Stimulated activated CD4-positive, alpha-beta T cell treated with anti-CD3 and anti-CD28 coated beads, Interleukin-1b, Interleukin-23, amount 100 ng/mL, for 24 hours (primary cell): ENCODE results near the gene API5.
"Not testable (repeated sequence)": the region's sequence is repeated elsewhere in the genome, so short reads cannot be mapped to it uniquely, and the experiment has no call there.

Experiments
- DNase-seq, 4 experiments: peaks; one replicate each; pipeline ENCODE4 v3.0.0-alpha.2; 2020; ENCODE audit warnings: low read depth in 4 of 4, low spot score in 1 of 4

API5 gene

DNA sequence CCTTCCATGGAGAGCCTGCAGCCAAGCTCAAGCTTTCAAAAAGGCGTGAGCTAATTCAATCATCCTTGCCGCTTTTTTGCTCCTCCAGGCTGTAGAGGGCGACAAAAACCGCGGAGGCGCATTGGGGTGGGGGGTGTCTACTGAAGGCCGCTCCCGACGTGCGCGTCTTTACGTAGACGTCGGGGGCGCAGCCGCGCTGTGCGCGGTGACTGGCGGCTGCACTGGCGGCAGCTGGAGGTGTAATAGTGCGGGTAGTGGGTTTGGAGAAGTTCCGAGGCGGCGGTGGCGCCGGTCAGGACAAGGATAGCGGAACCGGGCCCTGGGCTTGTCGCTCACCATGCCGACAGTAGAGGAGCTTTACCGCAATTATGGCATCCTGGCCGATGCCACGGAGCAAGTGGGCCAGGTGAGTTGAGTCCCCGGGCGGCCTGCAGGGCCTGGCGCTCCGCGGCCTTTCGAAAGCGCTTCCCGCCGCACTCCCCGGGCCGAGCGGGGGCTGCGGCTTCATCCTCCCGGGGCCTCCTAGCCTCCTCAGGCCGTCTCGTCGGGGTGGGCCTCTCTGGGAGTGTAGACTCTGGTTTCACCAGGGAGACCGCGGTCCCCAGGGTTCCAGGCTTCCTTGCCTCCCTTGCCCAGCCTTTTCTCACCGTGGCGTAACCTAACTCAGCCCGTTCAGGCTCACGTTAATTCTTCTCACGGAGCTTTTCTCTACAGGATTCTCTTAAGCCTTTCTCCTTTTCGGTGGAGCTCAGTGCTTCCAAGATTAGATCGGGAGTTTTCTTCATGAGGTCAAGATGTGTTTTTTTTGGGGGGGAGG lies at the start of gene API5:
API5 (plus strand) TSS at position 206 of the 817 bp plus-strand sequence; CDS start at position 338, 132 bp downstream.
- DNase-seq = peak; percentile 80 to 91 (median 87)

GRCh38 chr11:43267856-43268580 lies 43.8 kb upstream of the API5 start:
- no peak for DNase-seq

GRCh38 chr11:43268786-43269185 lies 43.0 kb upstream of the API5 start:
- no peak for DNase-seq

DNA sequence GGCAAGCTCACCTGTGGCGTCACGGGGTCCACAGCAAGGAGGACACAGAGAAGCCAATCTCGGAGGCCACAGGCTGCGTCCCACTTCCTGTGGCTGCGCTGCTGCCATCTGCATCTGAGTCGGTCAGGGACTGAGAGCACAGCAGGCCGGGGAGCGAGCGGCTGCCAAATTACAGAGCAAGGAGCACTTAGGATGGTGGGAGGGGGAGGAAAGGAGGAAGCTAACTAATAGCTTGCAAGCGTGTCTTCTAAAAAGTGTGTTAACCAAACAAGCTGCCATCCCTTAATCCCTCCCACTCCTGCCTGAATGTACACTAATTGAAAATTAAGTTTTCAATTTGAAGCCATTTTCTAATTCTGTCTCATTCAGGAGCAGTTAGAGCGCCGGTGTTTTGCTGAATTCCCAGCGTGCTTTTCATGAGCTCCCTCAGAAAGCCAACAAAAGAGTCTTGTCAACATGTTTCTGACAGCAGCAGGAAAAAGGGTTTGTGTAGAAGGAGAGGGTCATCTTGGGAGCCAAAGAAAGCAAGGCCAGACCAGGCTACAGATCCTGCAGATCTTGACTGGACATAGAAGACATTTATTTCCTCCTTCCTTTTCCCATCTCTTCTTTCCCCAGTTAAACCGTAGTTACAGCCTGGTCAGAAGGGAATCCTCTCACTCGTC lies 42.4 kb upstream of the API5 start:
- no peak for DNase-seq

- no peak for DNase-seq
Measured at GRCh38 chr11:43270468-43270867, 41.3 kb upstream of the API5 start.

- DNase-seq = no peak
Measured at GRCh38 chr11:43278193-43278956, 33.4 kb upstream of the API5 start.

DNA sequence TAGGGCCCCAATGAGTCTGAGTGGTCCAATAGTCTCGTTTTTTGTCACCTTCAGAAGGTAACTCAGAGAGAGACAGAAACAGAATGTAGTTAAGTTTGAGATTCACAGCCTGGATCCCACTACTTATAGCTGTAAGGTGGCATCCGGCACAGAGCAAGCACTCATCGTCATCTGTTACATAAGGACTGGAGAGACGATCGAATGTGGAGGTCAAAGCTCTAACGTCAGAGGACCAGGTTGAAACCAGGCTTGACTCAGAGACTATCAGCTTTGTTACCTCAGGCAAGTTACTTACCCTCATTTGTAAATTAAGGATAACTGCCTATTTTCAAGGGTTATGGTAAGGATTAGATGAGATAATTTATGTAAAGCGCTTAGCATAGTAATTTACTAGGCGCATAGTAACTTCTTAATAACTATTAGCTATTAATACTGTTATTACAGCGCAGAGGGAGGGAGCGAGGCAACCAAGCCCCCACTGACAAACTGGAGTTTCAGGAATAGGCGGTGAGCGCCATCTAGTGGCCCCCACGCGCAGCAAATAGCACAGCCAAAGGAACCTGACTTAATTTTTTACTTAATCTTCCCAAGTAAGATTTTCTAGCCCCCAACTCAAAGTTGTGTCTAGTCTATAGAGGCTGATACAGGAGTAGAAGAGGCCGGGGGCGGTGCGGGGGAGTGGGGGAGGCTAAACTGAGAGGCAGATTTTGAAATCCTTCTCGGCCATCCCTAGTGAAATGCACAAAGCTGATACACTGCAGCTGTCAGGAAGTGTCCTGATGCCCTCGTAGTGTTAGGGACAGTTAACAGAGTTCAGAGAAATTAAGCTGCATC lies 29.0 kb upstream of the API5 start:
- DNase-seq = peak in 3 of 4 experiments; percentile 11 to 19 (median 15)

- no peak for DNase-seq
Measured at GRCh38 chr11:43285826-43286225, 26.0 kb upstream of the API5 start.

- DNase-seq = no peak
Measured at GRCh38 chr11:43289368-43289767, 22.4 kb upstream of the API5 start.

DNA sequence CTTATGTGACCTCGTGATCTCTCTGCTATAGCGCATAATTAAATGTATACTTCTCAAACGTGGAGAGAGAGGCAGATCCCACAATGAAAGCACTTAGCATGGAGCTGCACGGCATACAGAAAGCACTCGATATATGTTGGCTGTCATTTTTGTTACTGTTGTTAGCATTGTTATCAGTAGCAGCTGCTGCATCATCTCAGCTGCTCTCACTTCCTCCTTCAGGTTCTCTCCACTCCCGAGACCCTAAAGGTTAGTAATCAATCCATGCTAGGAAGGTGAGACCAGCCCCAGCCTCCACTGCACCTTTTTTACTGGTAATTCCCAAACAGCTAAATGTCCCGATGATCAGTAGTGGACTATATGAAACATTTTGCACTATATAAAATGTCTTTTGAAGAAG lies 13.4 kb upstream of the API5 start:
- no peak for DNase-seq

DNA sequence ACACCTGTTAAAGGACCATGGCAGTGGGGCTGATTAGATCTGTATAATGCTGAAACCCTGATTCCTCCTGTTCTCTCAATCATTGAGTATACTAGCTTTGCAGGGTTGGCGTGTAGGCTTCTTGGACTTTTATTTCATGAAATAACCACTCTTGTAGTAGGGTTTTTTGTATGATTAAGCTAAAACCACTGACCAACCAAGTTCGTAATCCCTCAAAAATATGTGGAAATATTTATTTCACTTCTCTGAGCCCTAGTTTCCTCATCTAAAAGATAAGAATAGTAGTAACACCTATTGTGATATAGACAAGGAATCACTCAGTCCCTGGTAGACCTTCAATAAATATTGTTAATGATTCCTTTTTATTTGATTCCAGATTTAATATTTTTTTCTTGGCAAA lies 4.2 kb downstream of the API5 start:
- DNase-seq = no peak

GRCh38 chr11:43316451-43316850 lies 4.7 kb downstream of the API5 start:
- DNase-seq = no peak

GRCh38 chr11:43327987-43328386 lies 16.2 kb downstream of the API5 start:
- no peak for DNase-seq

DNA sequence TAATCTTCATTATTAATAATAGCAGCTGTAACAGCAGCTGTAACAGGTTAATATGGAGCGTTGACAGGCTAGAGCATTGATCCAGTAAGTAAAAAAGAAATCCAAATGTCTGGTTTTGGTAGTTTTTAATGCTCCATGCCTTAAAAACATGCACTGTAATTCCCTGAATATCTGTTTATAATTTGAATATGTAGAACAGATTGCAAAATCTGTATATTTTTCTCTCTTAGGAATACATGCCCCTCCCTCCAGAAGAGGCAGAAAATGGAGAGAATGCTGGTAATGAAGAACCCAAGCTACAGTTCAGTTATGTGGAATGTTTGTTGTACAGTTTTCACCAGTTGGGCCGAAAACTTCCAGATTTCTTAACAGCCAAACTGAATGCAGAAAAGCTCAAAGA lies 16.7 kb downstream of the API5 start:
- no peak for DNase-seq

- DNase-seq = no peak
Measured at GRCh38 chr11:43341159-43341558, 29.4 kb downstream of the API5 start.

GRCh38 chr11:43351426-43351825 lies 39.6 kb downstream of the API5 start:
- DNase-seq = not testable (repeated sequence)

DNA sequence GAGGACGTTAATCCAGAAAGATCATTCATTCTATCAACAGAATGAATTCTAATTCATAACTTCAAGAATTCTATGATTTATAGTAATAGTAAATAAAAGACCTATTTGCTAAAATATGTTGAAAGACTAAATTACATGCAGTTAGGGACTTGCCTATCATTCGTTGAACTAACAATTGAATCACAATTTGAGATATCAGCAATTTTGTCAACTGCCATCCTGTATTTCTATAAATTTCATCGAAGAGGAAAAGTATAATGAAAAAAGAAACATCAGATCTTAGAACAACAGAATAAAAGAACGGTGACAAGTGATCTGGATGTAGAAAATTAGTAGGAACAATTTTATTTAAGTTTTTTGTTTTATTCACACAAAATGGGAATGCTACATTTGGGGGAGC lies 42.5 kb downstream of the API5 start:
- no peak for DNase-seq

DNA sequence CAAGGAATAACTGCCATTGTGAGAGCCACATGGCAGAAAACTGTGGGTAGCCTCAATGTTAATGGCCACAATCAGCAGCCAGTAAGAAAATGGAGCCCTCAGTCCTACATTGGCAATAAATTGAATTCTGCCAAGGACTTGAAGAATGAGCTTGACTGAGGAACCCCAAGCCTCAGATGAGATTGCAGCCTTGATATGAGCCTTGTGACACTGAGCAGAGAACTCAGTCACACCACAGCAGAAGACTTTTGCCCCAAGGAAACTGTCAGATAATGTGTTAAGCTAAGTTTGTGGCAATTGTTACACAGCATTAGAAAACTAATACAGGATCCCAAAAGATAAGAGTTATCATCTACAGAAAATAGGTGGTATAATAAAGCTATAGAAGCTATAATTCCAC lies 44.5 kb downstream of the API5 start:
- DNase-seq = no peak

- DNase-seq = no peak
Measured at GRCh38 chr11:43358279-43358800, 46.5 kb downstream of the API5 start.

- peak; percentile 80 to 92 (median 87) for DNase-seq
Measured at GRCh38 chr11:43358801-43359421, 47.1 kb downstream of the API5 start, which contains the start of gene TTC17. TSS of gene TTC17 (plus strand) at chr11:43358920. CDS start at chr11:43358955, 35 bp downstream.
